Fibroblast of pulmonary artery (primary cell): ENCODE results near the gene MOGAT2.

Experiments
- DNase-seq: peaks from one replicate; pipeline ENCODE4 v3.0.0-alpha.2; 2010; ENCODE audit warnings: low read depth
- H3K4me3 ChIP-seq: replicated peaks from 2 replicates; pipeline ENCODE4 v1.5.1; 2011; ENCODE audit warnings: low read depth, mild to moderate bottlenecking, control low read depth, low read length, moderate library complexity
- CTCF ChIP-seq: IDR thresholded peaks from 2 replicates; pipeline ENCODE4 v1.5.1; 2011; ENCODE audit warnings: mild to moderate bottlenecking, control low read depth, low read length, inconsistent platforms; ENCODE audit errors: missing control alignments

MOGAT2 gene

DNA sequence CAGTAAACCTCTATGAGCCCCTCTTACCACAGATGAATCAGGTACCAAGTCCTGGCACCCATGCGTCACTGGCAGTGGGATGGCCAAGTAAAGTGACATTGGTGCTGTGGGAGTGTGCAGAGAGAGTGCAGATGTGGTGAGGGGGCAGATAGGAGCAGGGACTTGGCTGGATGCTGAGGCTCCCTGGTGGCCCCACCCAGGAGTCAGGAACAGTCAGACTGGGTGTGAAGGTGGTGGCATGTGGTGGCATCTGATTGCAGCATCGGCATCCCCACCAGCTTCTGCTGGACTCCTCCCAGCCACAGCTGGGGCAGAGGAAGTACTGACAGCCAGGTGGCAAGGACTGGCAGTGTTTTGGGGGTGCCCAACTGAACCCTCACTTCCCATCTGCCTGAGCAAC is 62.3 kb downstream of the MOGAT2 start:
- no peak for TF ChIP-seq CTCF
- no peak overlapping the region for H3K4me3 ChIP-seq
- DNase-seq: no peak

DNA sequence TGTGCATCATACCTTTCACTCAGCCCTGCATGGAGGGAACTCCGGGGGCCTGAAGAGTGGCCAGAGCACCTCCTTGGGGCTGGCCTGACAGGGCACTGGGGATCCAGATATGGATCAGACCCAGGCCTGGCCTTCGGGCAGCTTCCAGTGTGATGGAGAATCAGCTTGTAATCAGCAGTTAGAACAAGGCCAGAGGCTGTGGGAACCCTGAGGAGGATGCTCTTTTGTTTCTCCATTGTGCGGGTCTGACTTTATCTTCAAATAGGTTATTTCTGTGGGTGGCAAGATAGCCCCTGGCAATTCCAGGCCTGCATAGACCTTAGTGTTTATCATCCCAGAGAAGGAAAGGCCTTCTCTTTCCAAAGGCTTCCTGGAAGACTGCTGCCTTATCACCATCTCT is 63.2 kb downstream of the MOGAT2 start:
- DNase-seq: no peak
- H3K4me3 ChIP-seq: no peak overlapping the region
- TF ChIP-seq CTCF: no peak

DNA sequence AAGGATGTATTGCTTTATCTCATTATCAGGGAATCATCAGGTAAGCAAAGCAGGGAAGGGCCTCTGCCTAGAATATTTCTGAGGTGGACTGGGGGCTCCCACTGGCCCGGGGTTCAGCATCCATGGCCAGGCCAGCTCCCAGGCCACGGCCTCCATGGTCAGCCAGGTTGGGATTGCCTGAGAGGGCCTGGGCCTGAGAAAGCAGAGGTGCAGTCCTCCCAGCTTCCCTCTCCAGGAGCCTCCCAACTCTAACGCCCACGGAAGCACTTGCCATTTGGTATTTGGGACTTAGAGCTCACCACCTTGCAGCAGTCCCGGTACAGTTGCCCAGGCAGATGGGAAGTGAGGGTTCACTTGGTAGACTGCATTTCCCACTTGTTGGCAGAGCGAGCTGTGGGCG is 63.7 kb downstream of the MOGAT2 start:
- no peak overlapping the region for H3K4me3 ChIP-seq
- no peak for DNase-seq
- no peak for TF ChIP-seq CTCF

GRCh38 chr11:75781831-75782230 is 64.2 kb downstream of the MOGAT2 start:
- no peak for DNase-seq
- H3K4me3 ChIP-seq: no peak overlapping the region
- no peak for TF ChIP-seq CTCF
